Natural killer cell (primary cell): ENCODE data around the gene TGFBR1. TPM values are rescaled to one million over a fixed set of nuclear protein-coding genes. Genes with fewer than 3 reads are reported as not detected.

Experiments
- ATAC-seq, 3 donors: fragments of 150-1000 bp in 2 of 3; fragments of 200-7000 bp in 1 of 3; cut with Tn5 transposase; 1 replicate in 1 of 3; 2 replicates in 2 of 3; pipeline ENCODE4 v1.10.0; 2021; ENCODE audit warnings: mild to moderate bottlenecking in 2 of 3, moderate library complexity in 2 of 3
- DNase-seq, 2 donors: peaks; one replicate each; pipeline versions ENCODE4 v3.0.0 to v3.0.0-alpha.2; 2013 to 2021; ENCODE audit warnings: mixed read lengths in 1 of 2
- H3K27ac ChIP-seq: one replicate; pipeline ENCODE4 v1.5.1; 2013; ENCODE audit warnings: mild to moderate bottlenecking, low read length
- H3K27me3 ChIP-seq: one replicate; pipeline ENCODE4 v1.6.1; 2013; ENCODE audit warnings: low read length; ENCODE audit not compliant: control insufficient read depth, insufficient read depth
- H3K36me3 ChIP-seq: one replicate; pipeline ENCODE4 v1.6.1; 2013; ENCODE audit warnings: low read length; ENCODE audit not compliant: control insufficient read depth, insufficient read depth
- H3K4me1 ChIP-seq: one replicate; pipeline ENCODE4 v1.6.1; 2013; ENCODE audit warnings: low read length; ENCODE audit not compliant: control insufficient read depth, insufficient read depth
- H3K4me3 ChIP-seq: one replicate; pipeline ENCODE4 v1.5.1; 2013; ENCODE audit warnings: low read length
- H3K9me3 ChIP-seq: one replicate; pipeline ENCODE4 v1.6.1; 2013; ENCODE audit warnings: low read length; ENCODE audit not compliant: control insufficient read depth, insufficient read depth
- H3K27ac Mint-ChIP-seq, 2 donors: one replicate each; pipeline ENCODE4 v1.8.0; 2022; ENCODE audit warnings: mild to moderate bottlenecking in 2 of 2, mixed read lengths in 2 of 2, moderate library complexity in 1 of 2
- H3K27me3 Mint-ChIP-seq, 2 donors: one replicate each; pipeline ENCODE4 v1.8.0; 2022; ENCODE audit warnings: low read depth in 2 of 2, mixed read lengths in 2 of 2
- H3K36me3 Mint-ChIP-seq: one replicate; pipeline ENCODE4 v1.8.0; 2022; ENCODE audit warnings: mixed read lengths
- H3K4me1 Mint-ChIP-seq, 2 donors: one replicate each; pipeline ENCODE4 v1.8.0; 2022; ENCODE audit warnings: mixed read lengths in 2 of 2
- H3K4me3 Mint-ChIP-seq: one replicate; pipeline ENCODE4 v1.8.0; 2022; ENCODE audit warnings: mild to moderate bottlenecking, moderate library complexity, mixed read lengths
- H3K9me3 Mint-ChIP-seq, 2 donors: one replicate each; pipeline ENCODE4 v1.8.0; 2022; ENCODE audit warnings: mixed read lengths in 2 of 2
- WGBS: methylation state at CpG from one replicate; pipeline ENCODE4 v1.1.7; 2013; ENCODE audit warnings: missing lambda C conversion rate; ENCODE audit not compliant: insufficient coverage; 5-methylcytosine and 5-hydroxymethylcytosine counted together
- intact Hi-C: fragments of 100-400 bp; cut with micrococcal nuclease; formaldehyde crosslinking; loops from one replicate; pipeline ENCODE4 v1.14.2; 2022
- total RNA-seq, 4 donors: library from RNA; stranded (reverse); fragments of 120-200 nt in 1 of 4; gene quantifications; one replicate each; pipeline versions ENCODE4 v1.2.3 to v1.2.4, GENCODE V29; 2013 to 2022
- TF ChIP-seq, protein P1 (sequence below): fragments of 200-600 bp; IDR thresholded peaks from one replicate; pipeline ENCODE4 v1.8.0; 2022; ENCODE audit warnings: antibody characterized with exemption

The TGFBR1 gene
- total RNA-seq, 3 donors from 2014 or later (not counting 1 experiment from before 2014, with no cell fraction given) = 78.0 to 120 (median 113) TPM

GRCh38 chr9:99079542-99079941 is 25.4 kb upstream of the TGFBR1 start:
- Mint-ChIP-seq H3K27ac (peak overlapping the region in 1 of 2 donors; percentile 75), H3K4me1 (peaks cover 58 to 61% of the 10 kb centered on the region in 2 donors), H3K4me3 (no peak overlapping the region), H3K36me3 (no peaks in the 10 kb centered on the region), H3K27me3 (no peaks in the 10 kb centered on the region), H3K9me3 (no peaks in the 10 kb centered on the region)
- Histone ChIP-seq H3K9me3 (no peaks in the 10 kb centered on the region), H3K27me3 (no peaks in the 10 kb centered on the region), H3K4me3 (no peak overlapping the region), H3K27ac (no peak overlapping the region), H3K4me1 (peaks cover 34% of the 10 kb centered on the region), H3K36me3 (no peaks in the 10 kb centered on the region)
- DNase-seq = no peak
- intact Hi-C loops = loop anchor here (5.0 kb wide), 1 partner anchor 37 kb away; no protein-coding TSS in a partner anchor
- no peak for ATAC-seq
- WGBS = 99% methylated on average over 3 of the region's 3 CpGs
- TF ChIP-seq, protein P1, sequence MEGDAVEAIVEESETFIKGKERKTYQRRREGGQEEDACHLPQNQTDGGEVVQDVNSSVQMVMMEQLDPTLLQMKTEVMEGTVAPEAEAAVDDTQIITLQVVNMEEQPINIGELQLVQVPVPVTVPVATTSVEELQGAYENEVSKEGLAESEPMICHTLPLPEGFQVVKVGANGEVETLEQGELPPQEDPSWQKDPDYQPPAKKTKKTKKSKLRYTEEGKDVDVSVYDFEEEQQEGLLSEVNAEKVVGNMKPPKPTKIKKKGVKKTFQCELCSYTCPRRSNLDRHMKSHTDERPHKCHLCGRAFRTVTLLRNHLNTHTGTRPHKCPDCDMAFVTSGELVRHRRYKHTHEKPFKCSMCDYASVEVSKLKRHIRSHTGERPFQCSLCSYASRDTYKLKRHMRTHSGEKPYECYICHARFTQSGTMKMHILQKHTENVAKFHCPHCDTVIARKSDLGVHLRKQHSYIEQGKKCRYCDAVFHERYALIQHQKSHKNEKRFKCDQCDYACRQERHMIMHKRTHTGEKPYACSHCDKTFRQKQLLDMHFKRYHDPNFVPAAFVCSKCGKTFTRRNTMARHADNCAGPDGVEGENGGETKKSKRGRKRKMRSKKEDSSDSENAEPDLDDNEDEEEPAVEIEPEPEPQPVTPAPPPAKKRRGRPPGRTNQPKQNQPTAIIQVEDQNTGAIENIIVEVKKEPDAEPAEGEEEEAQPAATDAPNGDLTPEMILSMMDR = no peak

DNA sequence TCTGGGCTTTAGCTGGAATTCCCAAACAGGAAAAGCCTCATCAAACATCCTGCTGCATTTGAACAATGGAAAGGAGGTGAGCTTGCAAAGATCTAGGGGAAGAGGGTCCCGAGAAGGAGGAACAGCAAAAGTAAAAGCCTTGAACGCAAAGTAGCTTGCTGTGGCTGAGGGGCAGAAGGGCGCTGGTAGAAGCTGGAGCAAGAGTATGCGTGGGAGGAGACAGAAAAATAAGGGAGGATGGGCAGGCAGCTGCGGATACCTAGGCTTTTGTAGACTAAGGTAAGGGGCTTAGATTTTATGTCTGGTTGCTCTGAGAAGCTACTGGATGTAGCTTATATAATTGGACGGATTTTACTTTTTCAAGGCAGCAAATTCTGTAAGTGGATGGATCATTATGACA is 21.9 kb upstream of the TGFBR1 start:
- no peak for DNase-seq
- Mint-ChIP-seq H3K27ac (no peak overlapping the region), H3K9me3 (no peaks in the 10 kb centered on the region), H3K4me3 (no peak overlapping the region), H3K27me3 (no peaks in the 10 kb centered on the region), H3K36me3 (no peaks in the 10 kb centered on the region), H3K4me1 (peaks cover 51 to 56% of the 10 kb centered on the region in 2 donors)
- Histone ChIP-seq H3K27ac (no peak overlapping the region), H3K9me3 (no peaks in the 10 kb centered on the region), H3K36me3 (no peaks in the 10 kb centered on the region), H3K27me3 (no peaks in the 10 kb centered on the region), H3K4me1 (peaks cover 23% of the 10 kb centered on the region), H3K4me3 (no peak overlapping the region)
- no peak for ATAC-seq
- TF ChIP-seq, protein P1 = no peak
- intact Hi-C loops = no loop called here
- 93% methylated on average over 5 of the region's 6 CpGs for WGBS

- no peaks in the 10 kb centered on the region for H3K36me3 Mint-ChIP-seq
- peak overlapping the region; percentile 62 for H3K4me3 Mint-ChIP-seq
- H3K4me1 Mint-ChIP-seq = peaks cover 44 to 57% of the 10 kb centered on the region in 2 donors
- Histone ChIP-seq H3K27ac (no peak overlapping the region), H3K27me3 (no peaks in the 10 kb centered on the region), H3K4me3 (no peak overlapping the region), H3K9me3 (peaks cover 5% of the 10 kb centered on the region), H3K4me1 (peaks cover 15% of the 10 kb centered on the region), H3K36me3 (no peaks in the 10 kb centered on the region)
- H3K9me3 Mint-ChIP-seq = no peaks in the 10 kb centered on the region
- peak overlapping the region; percentile 37 to 62 for H3K27ac Mint-ChIP-seq
- DNase-seq (no peak), ATAC-seq (peak in 2 of 3 donors; percentile 46 to 47)
- WGBS = 70% methylated on average over 12 of the region's 12 CpGs
- intact Hi-C loops = no loop called here
- TF ChIP-seq, protein P1 = no peak
- no peaks in the 10 kb centered on the region for H3K27me3 Mint-ChIP-seq
Measured at GRCh38 chr9:99085949-99086948, 18.7 kb upstream of the TGFBR1 start.
